GM12872 (cell line): ENCODE measurements around the gene FAIM2.

Experiments
- CTCF ChIP-seq: IDR thresholded peaks from 3 replicates; pipeline ENCODE4 v1.5.1; 2011; ENCODE audit warnings: low read depth, mild to moderate bottlenecking, low read length, moderate library complexity; ENCODE audit not compliant: insufficient read depth

Gene FAIM2

GRCh38 chr12:49885663-49886461, 17.8 kb downstream of the FAIM2 start:
- no peak for TF ChIP-seq CTCF

- TF ChIP-seq CTCF = no peak
Observed at GRCh38 chr12:49885118-49885517, 18.6 kb downstream of the FAIM2 start.

GRCh38 chr12:49882851-49883464, 20.7 kb downstream of the FAIM2 start:
- no peak for TF ChIP-seq CTCF

- no peak for TF ChIP-seq CTCF
Observed at GRCh38 chr12:49882248-49882850, 21.4 kb downstream of the FAIM2 start.

GRCh38 chr12:49881415-49882247, 22.1 kb downstream of the FAIM2 start:
- no peak for TF ChIP-seq CTCF

- TF ChIP-seq CTCF = no peak
Observed at GRCh38 chr12:49880756-49881414, 22.8 kb downstream of the FAIM2 start.

GRCh38 chr12:49878021-49878420, 25.7 kb downstream of the FAIM2 start:
- TF ChIP-seq CTCF = no peak
